ENCODE measurements around the gene FARSA. TPM values are rescaled to one million over a fixed set of nuclear protein-coding genes. Genes with fewer than 3 reads are reported as not detected.
"Not testable (repeated sequence)": the region's sequence is repeated elsewhere in the genome, so short reads cannot be mapped to it uniquely, and the experiment has no call there.

FARSA gene
- total RNA-seq, 1 donor from 2014 or later: 37.6 TPM

- ATAC-seq (no peak), DNase-seq (ENCODE audit: missing footprints) (no peak)
- intact Hi-C loops (cut with DNase I): no loop called here
Observed at GRCh38 chr19:12913851-12914690, 19.4 kb downstream of the FARSA start.

- peak; percentile 81 for DNase-seq (ENCODE audit: missing footprints)
- peak; percentile 84 for ATAC-seq
- intact Hi-C loops (cut with DNase I): no loop called here
Observed at GRCh38 chr19:12913011-12913561, 20.4 kb downstream of the FARSA start.

DNA sequence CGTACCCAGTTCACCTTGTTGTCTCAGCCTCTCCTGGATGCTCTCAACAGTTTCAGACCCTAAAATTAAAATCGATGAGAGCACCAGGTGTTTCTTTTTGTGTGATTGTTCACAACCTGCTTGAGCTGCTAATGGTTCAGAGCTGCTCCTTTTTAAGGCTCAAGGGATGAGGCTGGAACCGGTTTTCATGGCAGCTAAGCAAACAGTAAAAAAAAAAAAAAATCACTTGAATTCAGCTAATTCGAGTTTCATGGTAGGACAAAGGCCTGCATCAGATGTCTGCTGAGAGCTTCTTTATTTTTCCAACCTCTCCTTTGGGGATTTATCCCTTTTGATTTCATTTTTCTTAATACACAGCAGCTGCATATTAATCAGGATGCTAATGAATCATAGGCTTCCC lies 20.9 kb downstream of the FARSA start:
- no peak for DNase-seq (ENCODE audit: missing footprints)
- intact Hi-C loops (cut with DNase I): no loop called here
- no peak for ATAC-seq

GRCh38 chr19:12907166-12907565 lies 26.3 kb downstream of the FARSA start:
- ATAC-seq (no peak), DNase-seq (ENCODE audit: missing footprints) (no peak)
- intact Hi-C loops (cut with DNase I): no loop called here

DNA sequence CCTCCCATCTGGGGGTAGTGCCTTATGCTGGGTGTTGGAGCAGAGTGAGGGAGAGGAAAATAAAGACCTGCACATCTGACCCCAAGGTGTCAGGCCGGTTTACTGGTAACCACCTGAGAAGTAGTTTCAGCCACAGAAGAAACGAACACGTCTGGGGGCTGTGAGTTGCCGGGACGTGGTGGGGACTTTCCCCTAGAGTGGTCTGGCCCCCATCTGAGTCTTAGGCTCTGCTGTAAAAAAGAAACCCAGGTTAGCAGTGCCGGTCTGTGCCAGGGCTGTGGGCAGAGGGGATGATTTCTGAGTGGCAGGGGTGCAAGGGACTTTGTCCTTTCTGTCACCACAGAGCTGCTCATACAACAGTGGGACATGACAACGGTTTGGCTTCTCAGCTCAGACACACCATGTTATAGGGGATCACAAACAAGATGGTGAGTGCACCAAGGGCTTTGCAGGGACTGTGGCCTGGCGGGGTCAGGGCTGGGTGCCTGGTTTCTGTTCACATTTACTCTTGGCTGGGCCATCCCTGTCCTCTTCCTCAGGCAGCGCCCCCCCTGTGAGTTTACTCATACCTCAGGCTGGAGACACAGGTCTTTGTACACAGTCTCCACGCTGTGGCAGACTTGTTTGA lies 33.5 kb downstream of the FARSA start:
- DNase-seq (ENCODE audit: missing footprints) (no peak), ATAC-seq (no peak)
- intact Hi-C loops (cut with DNase I): no loop called here

DNA sequence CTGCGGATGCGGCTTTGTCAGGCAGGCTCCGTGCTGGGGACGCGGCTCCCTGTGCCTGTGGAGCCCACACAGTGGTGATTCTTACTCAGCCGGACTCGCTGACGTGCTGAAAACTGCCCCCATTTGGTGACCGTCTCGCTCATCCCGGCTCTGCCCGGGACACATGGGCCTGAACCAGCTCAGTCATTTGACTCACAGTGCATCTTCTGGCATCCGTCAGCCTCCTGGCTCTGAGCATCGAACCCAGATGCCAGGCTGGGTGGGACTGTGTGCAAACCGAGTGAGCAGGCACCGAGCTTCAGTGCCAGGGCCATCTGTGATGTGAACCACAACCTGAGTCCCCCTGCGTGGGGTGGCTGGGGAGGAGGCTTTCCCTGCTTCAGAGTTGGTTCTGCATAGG lies 37.1 kb downstream of the FARSA start:
- DNase-seq (ENCODE audit: missing footprints) (no peak), ATAC-seq (no peak)
- intact Hi-C loops (cut with DNase I): no loop called here

DNA sequence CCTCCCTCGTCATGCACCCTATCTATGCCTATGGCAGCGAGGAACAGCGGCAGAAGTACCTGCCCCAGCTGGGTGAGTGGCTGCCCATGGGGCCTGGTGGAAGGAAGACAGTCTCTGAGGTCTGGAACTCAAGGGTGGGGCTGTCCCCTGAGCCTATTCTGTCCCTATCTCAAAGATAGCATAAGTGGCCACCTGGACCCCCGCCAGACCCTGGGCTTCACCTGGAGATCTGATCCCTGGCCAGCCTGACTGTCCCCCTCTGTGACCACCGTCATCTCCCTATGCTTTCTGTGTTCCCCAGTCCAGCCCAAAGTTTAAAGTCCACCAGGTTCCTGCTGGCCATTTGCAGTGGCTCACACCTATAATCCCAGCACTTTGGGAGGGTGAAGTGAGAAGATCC lies 39.9 kb downstream of the FARSA start:
- intact Hi-C loops (cut with DNase I): no loop called here
- no peak for ATAC-seq
- no peak for DNase-seq (ENCODE audit: missing footprints)

DNA sequence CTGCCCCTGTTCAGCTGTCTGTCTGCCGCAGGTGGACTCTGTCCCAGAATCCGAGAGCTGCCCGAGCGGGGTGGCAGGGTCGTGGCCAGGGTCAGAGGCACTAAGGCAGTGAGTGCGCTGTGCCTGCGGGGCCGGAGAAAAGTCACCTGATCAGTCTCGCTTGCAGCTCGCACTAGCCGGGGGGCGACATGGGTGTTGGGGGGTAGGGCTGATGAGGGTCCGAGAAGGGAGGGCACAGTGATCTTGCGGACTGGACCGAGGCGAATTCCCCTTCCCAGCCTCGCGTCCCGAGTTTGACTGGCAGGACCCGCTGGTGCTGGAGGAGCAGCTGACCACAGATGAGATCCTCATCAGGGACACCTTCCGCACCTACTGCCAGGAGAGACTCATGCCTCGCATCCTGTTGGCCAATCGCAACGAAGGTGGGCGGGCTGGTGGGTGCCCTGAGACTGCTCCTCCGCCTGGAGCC lies 41.9 kb downstream of the FARSA start:
- DNase-seq (ENCODE audit: missing footprints): no peak
- ATAC-seq: no peak
- intact Hi-C loops (cut with DNase I): loop anchor here (2.0 kb wide), 1 partner anchor 27 kb away; the partner anchor contains the start of gene SYCE2

DNA sequence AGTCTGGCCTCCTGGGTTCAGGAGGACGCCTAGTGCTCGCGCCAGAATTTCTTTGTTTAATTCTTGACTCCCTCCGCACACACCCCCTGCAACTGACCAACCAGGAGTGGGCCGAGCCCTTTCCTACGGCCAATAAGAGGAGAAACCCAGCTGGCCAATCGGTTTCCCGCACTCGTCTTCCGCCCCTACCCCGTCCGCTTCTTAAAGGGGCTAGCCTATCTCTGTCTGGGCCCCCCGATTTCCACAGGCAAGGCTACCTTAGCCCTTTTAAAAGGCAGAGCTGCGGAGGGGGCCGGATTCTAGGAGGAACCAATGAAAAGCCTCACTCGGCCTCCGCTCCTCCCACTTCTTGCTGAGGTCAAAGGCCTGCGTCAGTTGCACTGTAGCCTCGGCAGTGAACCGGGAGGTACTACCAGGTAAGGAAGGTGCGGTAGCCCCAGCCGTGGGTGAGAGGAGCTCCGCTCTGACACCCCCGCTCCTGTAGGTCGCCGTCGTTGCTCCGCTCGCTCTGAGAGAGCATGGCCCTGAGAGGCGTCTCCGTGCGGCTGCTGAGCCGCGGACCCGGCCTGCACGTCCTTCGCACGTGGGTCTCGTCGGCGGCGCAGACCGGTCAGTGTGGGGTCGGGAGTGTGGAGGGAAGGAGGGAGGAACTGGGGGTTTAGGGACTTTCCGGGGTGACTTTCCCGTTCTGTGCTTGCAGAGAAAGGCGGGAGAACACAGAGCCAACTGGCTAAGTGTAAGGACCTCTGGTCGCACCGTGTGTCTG lies 42.5 kb downstream of the FARSA start, which contains the start of gene GCDH:
TSS of gene GCDH (plus strand) at position 374 of the 766 bp plus-strand sequence. CDS start at position 519, 145 bp downstream.
- DNase-seq (ENCODE audit: missing footprints) (peak; percentile 99), ATAC-seq (peak; percentile 99)
- intact Hi-C loops (cut with DNase I): loop anchor here (2.0 kb wide), 1 partner anchor 28 kb away; the partner anchor contains the start of gene SYCE2

GRCh38 chr19:12890299-12890786 lies 43.2 kb downstream of the FARSA start:
- ATAC-seq; DNase-seq (ENCODE audit: missing footprints): not testable (repeated sequence)
- intact Hi-C loops (cut with DNase I): loop anchor here (2.0 kb wide), 1 partner anchor 28 kb away; the partner anchor contains the start of gene SYCE2

DNA sequence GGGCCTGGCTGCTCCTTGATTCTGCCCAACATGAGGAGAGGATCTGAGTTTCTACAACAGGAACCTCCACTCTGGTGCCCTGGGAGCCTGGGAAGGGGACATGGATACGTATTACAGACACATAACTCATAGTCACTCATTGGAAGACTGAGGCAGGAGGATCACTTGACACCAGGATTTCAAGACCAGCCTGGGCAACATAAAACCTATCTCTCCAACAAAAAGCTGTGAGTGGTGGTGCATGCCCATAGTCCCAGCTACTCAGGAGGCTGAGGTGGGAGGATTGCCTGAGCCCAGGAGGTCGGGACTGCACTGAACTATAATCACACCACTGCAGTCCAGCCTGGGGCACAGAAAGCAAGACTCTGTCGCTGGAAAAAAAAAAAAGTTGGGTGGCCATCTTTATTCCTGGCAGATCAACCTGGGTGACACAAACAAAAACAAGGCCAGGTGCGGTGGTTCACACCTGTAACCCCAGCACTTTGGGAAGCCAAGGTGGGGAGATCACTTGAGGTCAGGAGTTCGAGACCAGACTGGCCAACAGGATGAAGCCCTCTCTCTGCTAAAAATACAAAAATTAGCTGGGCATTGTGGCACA lies 45.4 kb downstream of the FARSA start:
- ATAC-seq (no peak), DNase-seq (ENCODE audit: missing footprints) (no peak)
- intact Hi-C loops (cut with DNase I): loop anchor here (5.0 kb wide), 1 partner anchor 79 kb away; the partner anchor contains the start of gene DAND5

DNA sequence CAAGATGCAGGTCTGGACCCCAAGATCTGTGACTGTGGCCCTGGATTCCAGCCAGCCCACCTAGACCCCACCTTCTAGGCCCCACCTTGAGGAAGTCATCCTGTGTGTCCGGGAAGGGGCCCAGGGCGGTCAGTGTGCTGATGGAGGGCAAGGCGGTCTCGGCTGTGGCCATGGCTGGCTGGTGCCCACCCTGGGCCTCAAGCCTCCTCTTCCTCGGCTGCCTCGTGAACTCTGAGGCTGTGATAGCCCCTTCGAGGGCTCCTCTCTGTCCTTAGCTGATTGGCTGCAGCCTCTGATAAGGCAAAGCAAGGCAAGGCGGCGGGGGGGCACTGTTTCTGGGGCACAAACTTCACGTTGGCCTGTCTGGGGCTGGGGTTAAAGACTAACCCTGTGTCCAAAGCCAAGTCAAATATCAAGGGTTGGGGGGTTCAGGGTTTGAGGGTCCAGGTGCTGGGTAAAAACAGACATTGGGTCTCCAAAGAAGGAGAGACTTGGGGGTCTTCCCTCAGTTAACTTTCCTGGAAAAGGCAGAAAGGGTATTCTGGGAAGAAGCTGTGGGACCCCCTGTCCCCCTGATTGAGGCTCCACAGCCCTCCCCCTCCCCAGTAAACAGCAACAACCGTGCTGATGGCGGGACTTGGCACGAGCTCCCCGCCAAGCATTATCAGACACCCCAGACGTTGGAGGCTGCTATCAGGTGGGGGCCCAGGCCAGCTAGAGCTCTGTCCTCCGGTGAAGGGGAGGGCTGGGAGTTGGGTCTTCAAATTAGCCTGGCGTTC lies 46.4 kb downstream of the FARSA start, which contains the start of gene KLF1:
TSS of gene KLF1 (minus strand) at position 233 of the 779 bp plus-strand sequence. CDS start at position 172, 61 bp downstream.
- DNase-seq (ENCODE audit: missing footprints) (no peak), ATAC-seq (no peak)
- intact Hi-C loops (cut with DNase I): loop anchor here (5.0 kb wide), 1 partner anchor 80 kb away; the partner anchor contains the start of gene DAND5

DNA sequence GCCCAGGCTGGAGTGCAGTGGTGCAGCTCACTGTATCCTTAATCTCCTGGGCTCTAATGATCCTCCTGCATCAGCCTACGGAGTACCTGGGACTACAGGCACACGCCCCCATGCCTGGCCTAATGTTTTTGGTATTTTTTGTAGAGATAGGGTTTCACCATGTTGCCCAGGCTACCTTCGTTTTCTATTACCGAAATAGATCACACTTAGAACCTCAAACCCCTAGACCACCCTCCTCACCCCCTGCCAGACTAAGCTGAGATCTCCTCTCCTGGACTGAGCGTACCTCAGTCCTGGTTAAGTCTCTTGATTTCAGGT lies 46.9 kb downstream of the FARSA start:
- DNase-seq (ENCODE audit: missing footprints) (no peak), ATAC-seq (no peak)
- intact Hi-C loops (cut with DNase I): loop anchor here (5.0 kb wide), 1 partner anchor 81 kb away; the partner anchor contains the start of gene DAND5

GRCh38 chr19:12885749-12886650 lies 47.5 kb downstream of the FARSA start:
- intact Hi-C loops (cut with DNase I): loop anchor here (5.0 kb wide), 1 partner anchor 81 kb away; the partner anchor contains the start of gene DAND5
- DNase-seq (ENCODE audit: missing footprints): no peak
- no peak for ATAC-seq

GRCh38 chr19:12884926-12885748 lies 48.4 kb downstream of the FARSA start:
- DNase-seq (ENCODE audit: missing footprints): peak; percentile 90
- intact Hi-C loops (cut with DNase I): loop anchor here (5.0 kb wide), 1 partner anchor 82 kb away; the partner anchor contains the start of gene DAND5
- peak; percentile 20 for ATAC-seq

DNA sequence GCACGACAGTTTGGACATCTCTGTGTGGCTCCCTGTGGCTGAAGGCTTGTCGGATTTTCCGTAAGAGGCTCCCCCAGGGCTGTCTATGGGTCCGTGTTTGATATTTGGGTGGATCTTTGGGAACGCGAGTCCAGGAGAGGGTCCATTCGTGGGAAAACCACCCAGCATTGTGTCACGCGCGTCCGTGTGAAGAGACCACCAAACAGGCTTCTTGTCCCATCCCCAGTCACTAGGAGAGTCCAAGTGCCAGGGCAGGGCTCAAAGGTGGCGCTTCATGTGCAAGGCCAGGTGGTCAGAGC lies 48.9 kb downstream of the FARSA start:
- DNase-seq (ENCODE audit: missing footprints) (no peak), ATAC-seq (no peak)
- intact Hi-C loops (cut with DNase I): no loop called here

All from Right ventricle myocardium inferior (tissue), 1 donor.